ENCODE data around the gene UBE2J2.

Gene UBE2J2

DNA sequence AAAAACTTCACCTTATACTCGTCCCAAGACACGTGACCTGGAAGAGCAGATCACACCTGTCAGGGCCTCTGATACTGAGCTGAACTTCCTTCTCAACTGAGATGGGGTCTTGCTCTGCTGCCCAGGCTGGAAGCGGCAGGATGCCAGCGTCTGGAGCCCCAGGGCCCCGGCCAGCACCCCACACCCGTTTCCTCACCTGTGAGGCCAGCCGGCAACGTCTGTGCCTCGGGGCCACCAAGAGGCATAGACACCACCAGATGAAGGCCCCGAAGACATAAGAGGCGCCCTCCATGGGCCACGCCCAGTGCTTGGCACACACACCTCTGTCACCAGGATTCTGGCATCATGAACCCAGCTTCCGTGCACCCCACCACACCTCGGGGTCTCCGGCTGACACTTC lies 50.3 kb downstream of the UBE2J2 start:
- peaks cover 63% of the 10 kb centered on the region for H3K36me3 ChIP-seq (ENCODE audit: insufficient read depth, low read length)
- H3K4me2 ChIP-seq (ENCODE audit: low read length), result no peak overlapping the region
- H3K4me1 ChIP-seq (ENCODE audit: control insufficient read depth, insufficient read depth, low read length), result no peaks in the 10 kb centered on the region
- no peaks in the 10 kb centered on the region for H3K27me3 ChIP-seq (ENCODE audit: control insufficient read depth, insufficient read depth, low read length)
- H3K4me3 ChIP-seq (ENCODE audit: low read length), result no peak overlapping the region
- H3K9ac ChIP-seq (ENCODE audit: low read depth, low read length), result no peak overlapping the region
- no peaks in the 10 kb centered on the region for H3K9me3 ChIP-seq (replicated peaks; ENCODE audit: low read length)

DNA sequence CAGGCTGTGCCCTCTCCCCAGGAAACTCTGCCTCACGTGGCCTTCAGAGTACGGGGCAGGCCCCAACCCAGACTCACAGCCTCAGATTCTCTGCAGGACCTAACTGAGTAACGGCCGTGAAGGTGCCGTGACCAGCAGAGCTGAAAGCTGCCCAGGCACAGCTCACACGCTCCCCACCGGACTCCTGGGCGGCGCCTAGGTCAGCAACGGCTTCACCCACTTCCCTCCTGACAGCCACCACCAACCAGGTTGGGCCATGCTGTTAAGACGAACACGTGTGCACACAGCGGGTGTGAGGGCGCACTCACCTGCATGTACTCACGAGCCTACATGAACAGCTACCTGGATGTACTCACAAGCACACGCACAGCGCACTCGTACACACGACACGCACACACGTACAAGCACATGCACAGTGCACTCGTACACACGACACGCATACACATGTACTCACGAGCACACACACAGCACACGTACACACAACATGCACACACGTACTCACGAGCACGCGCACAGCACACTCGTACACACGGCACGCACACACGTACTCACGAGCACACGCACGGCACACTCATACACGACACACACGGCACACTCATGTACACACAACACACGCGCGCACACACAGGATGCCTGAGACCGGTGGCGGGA lies 51.0 kb downstream of the UBE2J2 start:
- Histone ChIP-seq H3K9ac (ENCODE audit: low read depth, low read length) (no peak overlapping the region), H3K36me3 (ENCODE audit: insufficient read depth, low read length) (peaks cover 62% of the 10 kb centered on the region), H3K4me3 (ENCODE audit: low read length) (no peak overlapping the region), H3K4me1 (ENCODE audit: control insufficient read depth, insufficient read depth, low read length) (no peaks in the 10 kb centered on the region), H3K4me2 (ENCODE audit: low read length) (no peak overlapping the region), H3K27me3 (ENCODE audit: control insufficient read depth, insufficient read depth, low read length) (no peaks in the 10 kb centered on the region), H3K9me3 (replicated peaks; ENCODE audit: low read length) (no peaks in the 10 kb centered on the region)

DNA sequence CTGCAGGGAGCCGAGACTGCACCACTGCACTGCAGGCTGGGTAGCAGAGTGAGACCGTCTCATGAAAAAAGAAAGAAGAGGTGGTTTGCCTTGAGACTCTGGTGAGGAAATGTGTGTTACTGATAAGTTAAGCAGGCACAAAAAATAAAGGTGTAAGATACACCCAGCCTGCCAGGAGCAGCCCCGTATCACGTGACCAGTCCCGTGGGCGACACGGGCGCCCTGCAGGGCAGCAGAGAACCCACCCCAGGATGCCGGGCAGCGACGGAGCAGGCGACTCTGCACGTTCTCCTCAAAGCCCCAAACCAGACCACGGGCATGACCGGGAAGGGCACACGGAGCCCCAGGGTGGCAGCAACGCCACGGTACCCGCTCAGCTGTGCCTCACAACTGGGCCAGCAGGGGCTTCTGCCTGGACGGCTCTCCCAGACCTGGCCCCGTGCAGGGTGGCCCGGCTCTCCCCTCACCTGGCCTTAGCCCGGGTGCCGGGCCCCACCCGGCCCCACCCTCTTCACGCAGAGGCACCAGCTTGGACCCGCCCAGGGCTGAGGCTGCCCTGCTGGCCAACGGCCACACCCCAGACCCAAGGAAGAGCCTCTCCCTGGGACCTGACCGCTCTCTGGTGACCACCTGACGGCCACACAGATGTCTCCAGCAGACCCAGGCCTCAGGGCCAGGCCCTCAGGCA lies 51.6 kb downstream of the UBE2J2 start:
- Histone ChIP-seq H3K4me1 (ENCODE audit: control insufficient read depth, insufficient read depth, low read length) (no peaks in the 10 kb centered on the region), H3K36me3 (ENCODE audit: insufficient read depth, low read length) (peaks cover 64% of the 10 kb centered on the region), H3K27me3 (ENCODE audit: control insufficient read depth, insufficient read depth, low read length) (no peaks in the 10 kb centered on the region), H3K9me3 (replicated peaks; ENCODE audit: low read length) (no peaks in the 10 kb centered on the region), H3K4me2 (ENCODE audit: low read length) (no peak overlapping the region), H3K4me3 (ENCODE audit: low read length) (no peak overlapping the region), H3K9ac (ENCODE audit: low read depth, low read length) (no peak overlapping the region)

DNA sequence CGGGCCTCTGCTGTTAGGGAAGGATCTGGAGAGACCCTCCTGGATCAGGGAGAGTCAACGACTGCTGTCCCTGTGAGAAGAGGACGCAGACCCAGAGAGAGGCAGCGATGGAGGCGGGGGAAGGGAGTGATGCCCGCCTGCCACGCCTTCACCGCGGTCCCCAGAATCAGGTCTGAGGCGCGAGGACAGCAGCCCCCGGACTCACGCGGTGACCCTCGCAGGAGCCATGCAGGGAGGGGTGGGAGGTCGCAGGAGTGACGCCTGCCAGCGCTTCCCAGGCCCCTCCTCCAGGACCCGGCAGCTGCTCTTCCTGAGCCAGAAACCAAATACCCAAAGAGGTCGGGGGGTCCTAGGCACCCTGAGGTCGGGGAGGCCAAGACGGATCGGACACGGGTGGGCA lies 53.5 kb downstream of the UBE2J2 start:
- Histone ChIP-seq H3K9ac (ENCODE audit: low read depth, low read length) (no peak overlapping the region), H3K27me3 (ENCODE audit: control insufficient read depth, insufficient read depth, low read length) (no peaks in the 10 kb centered on the region), H3K9me3 (replicated peaks; ENCODE audit: low read length) (no peaks in the 10 kb centered on the region), H3K36me3 (ENCODE audit: insufficient read depth, low read length) (peaks cover 68% of the 10 kb centered on the region), H3K4me1 (ENCODE audit: control insufficient read depth, insufficient read depth, low read length) (no peaks in the 10 kb centered on the region), H3K4me2 (ENCODE audit: low read length) (no peak overlapping the region), H3K4me3 (ENCODE audit: low read length) (no peak overlapping the region)

DNA sequence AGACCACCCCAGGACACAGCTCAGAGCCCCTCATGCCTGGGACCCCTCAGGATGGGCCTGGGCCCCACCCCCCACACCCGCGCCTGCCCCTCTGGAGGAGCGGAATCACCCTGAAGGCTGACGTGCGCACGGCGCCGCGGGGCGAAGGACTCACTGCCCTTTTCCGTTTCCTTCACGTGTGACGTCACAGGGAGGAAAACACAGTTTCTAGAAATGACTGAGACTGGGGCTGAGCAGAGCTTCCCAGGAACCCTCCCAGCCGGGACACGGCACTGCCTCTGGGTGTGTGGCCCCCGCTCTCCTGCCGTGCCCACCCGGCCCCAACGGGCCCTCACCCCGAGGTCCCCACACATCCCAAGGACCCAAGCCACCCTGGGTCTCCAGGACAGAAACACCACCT lies 54.3 kb downstream of the UBE2J2 start:
- H3K27me3 ChIP-seq (ENCODE audit: control insufficient read depth, insufficient read depth, low read length), result no peaks in the 10 kb centered on the region
- no peak overlapping the region for H3K4me2 ChIP-seq (ENCODE audit: low read length)
- no peaks in the 10 kb centered on the region for H3K4me1 ChIP-seq (ENCODE audit: control insufficient read depth, insufficient read depth, low read length)
- no peaks in the 10 kb centered on the region for H3K9me3 ChIP-seq (replicated peaks; ENCODE audit: low read length)
- peaks cover 64% of the 10 kb centered on the region for H3K36me3 ChIP-seq (ENCODE audit: insufficient read depth, low read length)
- H3K4me3 ChIP-seq (ENCODE audit: low read length), result no peak overlapping the region
- H3K9ac ChIP-seq (ENCODE audit: low read depth, low read length), result no peak overlapping the region

DNA sequence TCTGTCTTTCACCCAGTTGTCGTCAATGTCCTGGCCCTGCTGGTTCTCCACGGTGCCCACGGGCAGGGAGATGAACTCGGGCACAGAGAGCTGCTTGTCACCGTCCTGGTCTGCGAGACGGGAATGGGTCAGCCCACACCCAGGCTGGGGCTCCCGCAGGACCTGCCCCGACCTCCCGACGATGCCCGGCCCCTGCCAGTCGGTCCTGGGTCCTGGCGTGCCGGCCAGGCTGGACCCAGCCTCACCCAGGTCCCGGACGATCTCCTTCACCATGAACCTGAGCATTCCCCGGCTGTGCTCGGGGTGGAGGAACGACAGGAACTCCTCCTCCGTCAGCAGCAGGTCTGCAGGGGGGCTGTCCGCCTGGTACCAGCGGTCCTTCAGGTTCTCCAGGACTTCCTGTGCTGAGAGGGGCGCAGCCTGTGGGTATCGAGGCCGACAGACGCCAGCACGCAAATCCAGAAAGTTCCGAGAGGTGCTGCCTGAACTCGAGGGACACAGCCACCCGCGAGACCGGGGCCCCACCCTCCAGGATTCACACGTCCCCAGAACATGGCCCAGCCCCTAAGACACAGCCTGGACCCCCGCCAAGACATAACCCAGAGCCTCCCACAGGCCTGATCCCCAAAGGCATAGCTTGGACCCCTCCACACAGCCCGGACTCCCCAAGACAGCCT lies 55.0 kb downstream of the UBE2J2 start:
- H3K36me3 ChIP-seq (ENCODE audit: insufficient read depth, low read length), result peaks cover 62% of the 10 kb centered on the region
- H3K4me1 ChIP-seq (ENCODE audit: control insufficient read depth, insufficient read depth, low read length), result no peaks in the 10 kb centered on the region
- H3K4me2 ChIP-seq (ENCODE audit: low read length), result no peak overlapping the region
- H3K9ac ChIP-seq (ENCODE audit: low read depth, low read length), result no peak overlapping the region
- no peaks in the 10 kb centered on the region for H3K9me3 ChIP-seq (replicated peaks; ENCODE audit: low read length)
- H3K4me3 ChIP-seq (ENCODE audit: low read length), result no peak overlapping the region
- H3K27me3 ChIP-seq (ENCODE audit: control insufficient read depth, insufficient read depth, low read length), result no peaks in the 10 kb centered on the region

DNA sequence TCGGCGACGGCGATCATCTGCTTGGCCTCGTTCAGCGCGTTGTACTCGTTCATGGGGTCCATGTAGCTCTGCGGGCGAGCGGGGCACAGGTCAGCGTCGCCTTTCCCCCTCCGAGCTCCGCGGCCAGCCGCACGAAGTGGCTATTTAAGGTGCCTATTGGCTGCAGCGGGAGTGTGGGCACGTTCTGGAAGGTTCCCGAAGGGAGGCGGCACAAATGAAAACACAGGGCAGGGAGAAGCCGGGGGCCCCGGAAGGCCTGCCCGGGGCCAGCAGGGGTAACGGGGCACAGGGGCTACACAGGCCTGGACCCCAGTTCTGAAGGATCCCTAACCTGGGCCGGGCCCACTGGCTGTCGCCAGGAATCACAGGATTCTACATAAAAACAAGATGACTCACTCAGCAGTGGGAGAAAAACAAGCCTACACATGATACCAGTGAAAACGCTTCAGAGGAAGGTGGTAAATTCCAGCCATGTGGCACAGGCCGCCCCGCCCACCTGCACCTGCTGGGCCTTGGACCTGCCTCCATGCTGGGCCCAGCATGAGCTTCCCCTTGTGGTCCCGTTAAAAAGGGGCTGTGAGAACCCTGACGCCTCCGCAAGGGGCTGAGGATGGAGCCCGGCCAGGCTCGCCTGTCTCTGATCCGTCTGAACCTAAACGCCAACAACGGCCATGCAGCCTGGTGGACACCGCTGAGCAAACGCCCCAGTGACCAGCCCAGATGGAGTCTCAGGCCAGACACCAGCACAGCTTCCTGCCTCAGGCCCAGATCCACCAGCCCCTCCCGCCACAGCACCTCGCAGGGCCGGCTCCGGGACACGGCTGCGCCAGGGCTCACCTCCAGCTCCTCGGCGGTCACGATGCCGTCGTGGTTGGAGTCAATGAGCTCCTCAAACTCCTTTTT lies 55.8 kb downstream of the UBE2J2 start:
- Histone ChIP-seq H3K9ac (ENCODE audit: low read depth, low read length) (no peak overlapping the region), H3K4me3 (ENCODE audit: low read length) (no peak overlapping the region), H3K4me2 (ENCODE audit: low read length) (no peak overlapping the region), H3K4me1 (ENCODE audit: control insufficient read depth, insufficient read depth, low read length) (peaks cover 3% of the 10 kb centered on the region), H3K27me3 (ENCODE audit: control insufficient read depth, insufficient read depth, low read length) (no peaks in the 10 kb centered on the region), H3K9me3 (replicated peaks; ENCODE audit: low read length) (no peaks in the 10 kb centered on the region), H3K36me3 (ENCODE audit: insufficient read depth, low read length) (peaks cover 56% of the 10 kb centered on the region)

DNA sequence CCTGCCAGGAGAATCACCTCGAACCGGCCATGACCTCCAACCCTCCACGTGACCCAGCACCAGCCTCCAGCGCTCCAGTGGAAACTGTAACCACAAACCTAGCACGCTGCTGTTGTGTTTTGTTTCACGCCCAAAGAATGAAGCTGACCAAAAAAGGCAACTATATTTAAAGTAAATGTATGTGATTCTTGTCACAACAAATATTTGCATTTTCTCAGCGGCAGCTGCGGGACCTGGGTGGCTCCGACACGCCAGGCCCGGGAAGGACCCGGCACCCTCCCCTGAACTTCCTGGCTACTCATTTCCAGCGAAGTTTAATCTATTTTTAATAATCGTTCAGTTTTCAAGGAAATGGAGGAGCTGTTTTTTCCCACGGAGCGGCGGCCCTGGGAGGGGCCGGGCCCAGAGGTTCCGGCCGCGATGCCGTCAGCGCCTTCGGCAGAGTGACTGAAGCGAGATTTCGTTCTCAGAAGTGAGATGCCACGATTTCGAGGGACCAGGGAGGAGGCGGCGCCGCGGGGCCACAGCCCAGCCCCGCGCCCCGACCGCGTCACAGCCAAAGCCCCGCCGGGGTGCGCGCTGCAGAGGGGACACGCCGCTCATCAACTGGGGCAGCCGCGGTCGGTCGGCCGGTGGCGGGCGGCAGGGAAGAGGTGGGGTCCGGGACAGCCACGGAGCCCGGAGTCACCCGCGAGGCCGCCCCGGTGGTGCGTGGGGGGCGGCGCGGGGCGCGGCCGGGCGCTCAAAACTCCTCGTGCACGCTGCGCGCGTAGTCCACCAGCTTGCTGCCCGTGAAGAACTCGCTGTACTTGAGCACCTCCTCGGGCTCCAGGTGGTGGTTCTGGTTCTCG lies 56.7 kb downstream of the UBE2J2 start:
- Histone ChIP-seq H3K27me3 (ENCODE audit: control insufficient read depth, insufficient read depth, low read length) (no peaks in the 10 kb centered on the region), H3K4me3 (ENCODE audit: low read length) (no peak overlapping the region), H3K9ac (ENCODE audit: low read depth, low read length) (no peak overlapping the region), H3K36me3 (ENCODE audit: insufficient read depth, low read length) (peaks cover 49% of the 10 kb centered on the region), H3K4me1 (ENCODE audit: control insufficient read depth, insufficient read depth, low read length) (peaks cover 7% of the 10 kb centered on the region), H3K9me3 (replicated peaks; ENCODE audit: low read length) (no peaks in the 10 kb centered on the region), H3K4me2 (ENCODE audit: low read length) (no peak overlapping the region)

DNA sequence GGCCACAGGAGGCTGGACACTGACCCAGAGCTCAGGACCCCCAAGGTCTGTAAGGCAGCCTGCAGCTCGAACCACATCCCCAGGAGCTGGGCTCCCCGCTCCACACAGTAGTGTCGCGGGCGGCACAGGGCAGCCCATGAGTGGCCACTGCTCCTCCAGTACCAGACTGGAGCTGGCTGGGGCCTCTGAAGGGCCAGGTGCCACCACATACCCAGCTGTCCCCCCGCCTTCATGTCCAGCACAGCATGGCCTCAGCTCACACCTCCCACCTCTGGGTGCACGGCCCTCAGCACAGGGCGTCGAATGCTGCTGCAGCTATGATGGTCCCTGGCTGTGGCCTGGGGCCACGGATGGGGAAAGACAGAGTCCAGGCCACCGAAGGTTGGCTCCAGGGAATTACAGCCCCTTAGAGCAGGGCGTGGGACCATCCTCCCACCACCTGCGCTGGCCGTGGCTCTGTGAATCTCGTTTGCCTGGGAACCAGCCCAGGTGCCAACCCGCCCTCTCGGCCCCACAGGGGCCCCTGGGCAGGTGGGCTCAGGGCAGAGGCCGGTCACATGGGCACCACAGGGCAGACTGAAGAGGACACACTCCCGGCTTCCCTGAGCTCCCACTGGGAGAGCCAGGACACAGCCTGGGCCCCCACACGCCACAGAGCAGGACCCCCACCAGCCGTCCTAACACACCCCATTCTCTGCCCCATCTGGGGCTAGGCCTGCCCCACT lies 57.6 kb downstream of the UBE2J2 start:
- H3K4me1 ChIP-seq (ENCODE audit: control insufficient read depth, insufficient read depth, low read length), result peaks cover 7% of the 10 kb centered on the region
- no peak overlapping the region for H3K9ac ChIP-seq (ENCODE audit: low read depth, low read length)
- no peaks in the 10 kb centered on the region for H3K9me3 ChIP-seq (replicated peaks; ENCODE audit: low read length)

DNA sequence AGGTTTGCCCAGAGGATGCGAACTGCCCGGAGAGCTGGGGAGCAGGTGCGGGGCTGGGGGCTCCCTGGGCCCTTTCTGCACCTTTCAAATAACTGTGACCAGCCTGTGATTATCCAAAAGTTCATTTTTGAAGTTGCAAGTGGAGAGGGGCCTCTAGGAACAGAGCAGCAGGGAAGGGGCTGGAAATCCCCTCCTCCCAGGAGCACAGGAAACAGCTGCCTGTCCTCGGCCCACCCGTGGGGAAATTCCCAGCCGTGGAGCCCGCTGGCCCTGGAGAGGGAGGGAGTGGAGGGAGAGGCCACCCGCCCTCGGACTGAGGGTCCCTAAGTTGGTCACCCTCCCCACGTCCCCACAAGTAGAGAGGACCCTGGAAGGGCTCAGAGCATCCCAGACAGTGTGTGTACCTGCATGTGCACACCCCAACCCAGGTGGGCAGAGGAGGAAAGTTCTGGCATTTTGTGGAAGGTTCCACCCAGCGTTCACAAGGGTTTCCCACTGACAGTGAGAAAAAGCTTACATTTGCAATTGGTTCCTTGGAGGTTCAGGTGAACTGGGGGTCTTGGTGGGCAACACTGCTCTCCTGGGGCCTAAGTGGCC lies 58.5 kb downstream of the UBE2J2 start:
- Histone ChIP-seq H3K4me2 (ENCODE audit: low read length) (no peak overlapping the region), H3K27me3 (ENCODE audit: control insufficient read depth, insufficient read depth, low read length) (no peaks in the 10 kb centered on the region), H3K36me3 (ENCODE audit: insufficient read depth, low read length) (peaks cover 38% of the 10 kb centered on the region), H3K9me3 (replicated peaks; ENCODE audit: low read length) (no peaks in the 10 kb centered on the region), H3K4me1 (ENCODE audit: control insufficient read depth, insufficient read depth, low read length) (peaks cover 7% of the 10 kb centered on the region), H3K9ac (ENCODE audit: low read depth, low read length) (no peak overlapping the region), H3K4me3 (ENCODE audit: low read length) (no peak overlapping the region)

More for the DNA sequence above, 57.6 kb downstream of the UBE2J2 start:
- no peak overlapping the region for H3K4me3 ChIP-seq (ENCODE audit: low read length)
- H3K4me2 ChIP-seq (ENCODE audit: low read length), result no peak overlapping the region
- peaks cover 46% of the 10 kb centered on the region for H3K36me3 ChIP-seq (ENCODE audit: insufficient read depth, low read length)
- H3K27me3 ChIP-seq (ENCODE audit: control insufficient read depth, insufficient read depth, low read length), result no peaks in the 10 kb centered on the region

Measured in skeletal muscle satellite cell (primary cell).